Neural cell (in vitro differentiated cells): ENCODE results near the gene CD14.

Source experiments
- MXI1 ChIP-seq: fragments of 450-650 bp; conservative IDR thresholded peaks from 2 replicates; pipeline ENCODE4 v1.6.1; 2014; ENCODE audit warnings: antibody characterized with exemption, mild to moderate bottlenecking; ENCODE audit not compliant: poor library complexity, severe bottlenecking
- TAF1 ChIP-seq: IDR thresholded peaks from 2 replicates; pipeline ENCODE4 v1.6.1; 2012; ENCODE audit warnings: low read depth
- TF ChIP-seq, protein P1 (sequence below): fragments of 450-650 bp; IDR thresholded peaks from 2 replicates; pipeline ENCODE4 v1.5.1; 2014; ENCODE audit warnings: antibody characterized with exemption, mild to moderate bottlenecking, moderate library complexity; ENCODE audit not compliant: poor library complexity, severe bottlenecking

DNA sequence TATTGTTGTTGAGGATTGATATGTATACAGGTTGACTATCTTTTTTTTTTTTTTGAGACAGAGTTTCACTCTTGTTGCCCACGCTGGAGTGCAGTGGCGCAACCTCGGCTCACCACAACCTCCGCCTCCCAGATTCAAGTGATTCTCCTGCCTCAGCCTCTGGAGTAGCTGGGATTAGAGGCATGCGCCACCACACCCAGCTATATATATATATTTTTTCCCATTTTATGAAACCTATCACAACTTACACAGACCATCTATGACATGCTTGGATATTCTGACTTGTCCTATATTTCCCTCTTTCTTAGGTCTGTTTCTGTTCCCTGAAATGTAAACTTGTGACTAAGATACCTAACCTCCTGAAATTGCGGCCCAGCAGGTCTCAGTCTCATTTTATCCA is 5.0 kb downstream of the CD14 start:
- TF ChIP-seq TAF1 = no peak
- TF ChIP-seq, protein P1, sequence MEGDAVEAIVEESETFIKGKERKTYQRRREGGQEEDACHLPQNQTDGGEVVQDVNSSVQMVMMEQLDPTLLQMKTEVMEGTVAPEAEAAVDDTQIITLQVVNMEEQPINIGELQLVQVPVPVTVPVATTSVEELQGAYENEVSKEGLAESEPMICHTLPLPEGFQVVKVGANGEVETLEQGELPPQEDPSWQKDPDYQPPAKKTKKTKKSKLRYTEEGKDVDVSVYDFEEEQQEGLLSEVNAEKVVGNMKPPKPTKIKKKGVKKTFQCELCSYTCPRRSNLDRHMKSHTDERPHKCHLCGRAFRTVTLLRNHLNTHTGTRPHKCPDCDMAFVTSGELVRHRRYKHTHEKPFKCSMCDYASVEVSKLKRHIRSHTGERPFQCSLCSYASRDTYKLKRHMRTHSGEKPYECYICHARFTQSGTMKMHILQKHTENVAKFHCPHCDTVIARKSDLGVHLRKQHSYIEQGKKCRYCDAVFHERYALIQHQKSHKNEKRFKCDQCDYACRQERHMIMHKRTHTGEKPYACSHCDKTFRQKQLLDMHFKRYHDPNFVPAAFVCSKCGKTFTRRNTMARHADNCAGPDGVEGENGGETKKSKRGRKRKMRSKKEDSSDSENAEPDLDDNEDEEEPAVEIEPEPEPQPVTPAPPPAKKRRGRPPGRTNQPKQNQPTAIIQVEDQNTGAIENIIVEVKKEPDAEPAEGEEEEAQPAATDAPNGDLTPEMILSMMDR = no peak
- no peak for TF ChIP-seq MXI1
